Adrenal gland (tissue), 12 donors: ENCODE data around the gene EDAR. TPM values are rescaled to one million over a fixed set of nuclear protein-coding genes. Genes with fewer than 3 reads are reported as not detected.

Experiments used
- DNase-seq, 7 donors: peaks; one replicate each; pipeline ENCODE4 v3.0.0-alpha.2; 2019 to 2020
- H3K27ac ChIP-seq, 5 donors: fragments of 200-600 bp; sonication (generic) in 4 of 5; 1 replicate in 3 of 5; 2 replicates in 2 of 5; pipeline versions ENCODE4 v1.5.1 to v1.8.0; 2016 to 2020; ENCODE audit warnings: mild to moderate bottlenecking in 1 of 5
- H3K27me3 ChIP-seq: fragments of 200-600 bp; 2 replicates; pipeline ENCODE4 v1.8.0; 2021
- H3K36me3 ChIP-seq, 2 donors: fragments of 200-600 bp; replicated peaks in 1 of 2; 1 replicate in 1 of 2; 2 replicates in 1 of 2; pipeline versions ENCODE4 v1.5.1 to v1.8.0; 2018 to 2022
- H3K4me1 ChIP-seq, 2 donors: fragments of 200-600 bp; replicated peaks in 1 of 2; 1 replicate in 1 of 2; 2 replicates in 1 of 2; pipeline versions ENCODE4 v1.5.1 to v1.8.0; 2018 to 2021
- H3K4me3 ChIP-seq, 4 donors: fragments of 200-600 bp; sonication (generic) in 3 of 4; one replicate each; pipeline ENCODE4 v1.5.1; 2016 to 2018
- H3K9me3 ChIP-seq, 3 donors: fragments of 200-600 bp; sonication (generic) in 1 of 3; replicated peaks in 1 of 3; 1 replicate in 2 of 3; 2 replicates in 1 of 3; pipeline versions ENCODE4 v1.5.1 to v1.8.0; 2016 to 2021
- POLR2A ChIP-seq, 2 donors: fragments of 450-650 bp; IDR thresholded peaks; one replicate each; pipeline ENCODE4 v1.6.1; 2017; ENCODE audit warnings: antibody characterized with exemption in 2 of 2, mild to moderate bottlenecking in 2 of 2, moderate library complexity in 1 of 2
- WGBS, 4 donors: extraction: QIAGEN DNeasy Blood & Tissue Kit in 2 of 4; methylation state at CpG; one replicate each; pipeline versions ENCODE4 v1.1.5 to v1.1.7; 2013 to 2017; 5-methylcytosine and 5-hydroxymethylcytosine counted together
- intact Hi-C, 2 donors: fragments of 100-400 bp; cut with DNase I; formaldehyde crosslinking; loops; one replicate each; pipeline versions ENCODE4 v1.14.1 to v1.15.0; 2022 to 2023
- polyA plus RNA-seq, 3 donors: library from polyadenylated mRNA; stranded (reverse); fragments of 200-250 nt in 2 of 3; fragments of 350-450 nt in 1 of 3; fragmentation: Illumina TruSeq in 1 of 3; extraction: RNeasy Lipid Tissue Mini Kit (QIAGEN cat#74804) in 1 of 3; gene quantifications; one replicate each; pipeline ENCODE4 v1.2.3, GENCODE V29; 2013 to 2014
- total RNA-seq, 9 donors: library from RNA; depleted of rRNA in 4 of 9; stranded (reverse); fragments of >200 nt in 4 of 9; fragments of 120-200 nt in 1 of 9; fragmentation: NEBNext Ultra II Directional in 1 of 9; extraction: Animal tissue kit (Norgen Biotek cat#: 25700) in 1 of 9; gene quantifications; one replicate each; pipeline versions ENCODE4 v1.1.0 to v1.2.4, GENCODE V29; 2013 to 2023
- TF ChIP-seq, protein P1 (sequence below), 6 experiments: fragments of 450-650 bp in 4 of 6; fragments of 200-600 bp in 2 of 6; sonication (generic) in 1 of 6; IDR thresholded peaks; 1 replicate in 5 of 6; 2 replicates in 1 of 6; pipeline versions ENCODE4 v1.5.1 to v1.8.0; 2016 to 2021; ENCODE audit warnings: antibody characterized with exemption in 6 of 6, mild to moderate bottlenecking in 2 of 6, moderate library complexity in 1 of 6
- donor health status: healthy with polysubstance abuse.
- donor health status: Bipolar disorder and iron deficiency.
- donor health status: DM: yes; HTN: yes; CAD: no.
- donor health status: DM: no; HTN: no; CAD: no.
- donor health status: DM: no; HTN: no; CAD: no.
- donor health status: DM: yes; HTN: yes; CAD: no.

The EDAR gene
- total and polyA plus RNA-seq, 12 donors, result not detected

DNA sequence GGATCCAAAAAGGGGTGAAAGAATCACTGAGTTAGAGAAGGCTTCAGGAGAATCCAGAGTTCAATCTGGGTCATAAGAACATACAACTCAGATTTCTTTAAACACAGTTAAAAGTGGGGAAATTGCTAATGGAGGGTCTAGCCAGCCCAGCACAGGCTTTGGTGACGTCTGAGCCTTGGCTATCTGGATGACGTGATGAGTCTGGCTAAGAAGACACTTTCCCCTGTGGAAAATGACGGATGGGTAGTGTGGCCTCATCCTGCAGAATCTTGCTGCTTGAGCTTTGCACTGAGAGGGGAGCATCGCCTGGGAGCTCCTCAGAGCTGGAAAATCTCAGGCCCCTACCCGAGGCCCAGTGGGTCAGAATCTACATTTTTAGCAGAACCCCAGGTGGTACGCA lies 19.2 kb downstream of the EDAR start:
- Histone ChIP-seq H3K27me3 (no peaks in the 10 kb centered on the region), H3K27ac (no peak overlapping the region), H3K9me3 (no peaks in the 10 kb centered on the region), H3K4me1 (no peaks in the 10 kb centered on the region), H3K36me3 (no peaks in the 10 kb centered on the region), H3K4me3 (no peak overlapping the region)
- intact Hi-C loops, result no loop called here
- no peak for DNase-seq
- TF ChIP-seq, protein P1, sequence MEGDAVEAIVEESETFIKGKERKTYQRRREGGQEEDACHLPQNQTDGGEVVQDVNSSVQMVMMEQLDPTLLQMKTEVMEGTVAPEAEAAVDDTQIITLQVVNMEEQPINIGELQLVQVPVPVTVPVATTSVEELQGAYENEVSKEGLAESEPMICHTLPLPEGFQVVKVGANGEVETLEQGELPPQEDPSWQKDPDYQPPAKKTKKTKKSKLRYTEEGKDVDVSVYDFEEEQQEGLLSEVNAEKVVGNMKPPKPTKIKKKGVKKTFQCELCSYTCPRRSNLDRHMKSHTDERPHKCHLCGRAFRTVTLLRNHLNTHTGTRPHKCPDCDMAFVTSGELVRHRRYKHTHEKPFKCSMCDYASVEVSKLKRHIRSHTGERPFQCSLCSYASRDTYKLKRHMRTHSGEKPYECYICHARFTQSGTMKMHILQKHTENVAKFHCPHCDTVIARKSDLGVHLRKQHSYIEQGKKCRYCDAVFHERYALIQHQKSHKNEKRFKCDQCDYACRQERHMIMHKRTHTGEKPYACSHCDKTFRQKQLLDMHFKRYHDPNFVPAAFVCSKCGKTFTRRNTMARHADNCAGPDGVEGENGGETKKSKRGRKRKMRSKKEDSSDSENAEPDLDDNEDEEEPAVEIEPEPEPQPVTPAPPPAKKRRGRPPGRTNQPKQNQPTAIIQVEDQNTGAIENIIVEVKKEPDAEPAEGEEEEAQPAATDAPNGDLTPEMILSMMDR (IDR thresholded peaks at IDR 0.05), result no peak
- no peak for TF ChIP-seq POLR2A (IDR thresholded peaks at IDR 0.05)
- 72 to 90% (median 82%) methylated on average over 6 of the region's 6 CpGs for WGBS, 4 donors

DNA sequence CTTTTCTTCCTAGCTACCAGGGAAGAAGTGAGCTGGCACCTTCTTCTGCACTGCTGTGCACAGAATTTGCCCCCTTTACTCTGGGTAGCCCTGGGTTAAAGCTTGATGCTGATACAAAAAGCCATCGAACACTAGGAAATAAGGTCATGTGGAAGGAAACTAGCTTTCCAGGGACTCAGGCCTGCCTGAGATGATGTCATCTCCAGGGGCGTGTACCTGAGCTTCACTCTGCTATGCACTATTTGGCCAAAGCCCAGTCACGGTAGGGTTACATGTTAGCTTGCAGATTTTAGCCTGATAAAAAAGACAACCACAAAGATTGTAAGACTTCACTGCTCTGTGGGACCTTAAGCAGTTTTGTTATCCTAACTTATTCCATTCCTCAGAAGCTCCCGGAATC lies 20.4 kb downstream of the EDAR start:
- Histone ChIP-seq H3K27me3 (no peaks in the 10 kb centered on the region), H3K36me3 (no peaks in the 10 kb centered on the region), H3K27ac (no peak overlapping the region), H3K4me1 (no peaks in the 10 kb centered on the region), H3K4me3 (no peak overlapping the region), H3K9me3 (no peaks in the 10 kb centered on the region)
- DNase-seq, result no peak
- WGBS, 4 donors, result 46 to 58% (median 47%) methylated on average over 4 of the region's 4 CpGs
- no peak for TF ChIP-seq POLR2A (IDR thresholded peaks at IDR 0.05)
- TF ChIP-seq, protein P1 (IDR thresholded peaks at IDR 0.05), result no peak
- intact Hi-C loops, result no loop called here

DNA sequence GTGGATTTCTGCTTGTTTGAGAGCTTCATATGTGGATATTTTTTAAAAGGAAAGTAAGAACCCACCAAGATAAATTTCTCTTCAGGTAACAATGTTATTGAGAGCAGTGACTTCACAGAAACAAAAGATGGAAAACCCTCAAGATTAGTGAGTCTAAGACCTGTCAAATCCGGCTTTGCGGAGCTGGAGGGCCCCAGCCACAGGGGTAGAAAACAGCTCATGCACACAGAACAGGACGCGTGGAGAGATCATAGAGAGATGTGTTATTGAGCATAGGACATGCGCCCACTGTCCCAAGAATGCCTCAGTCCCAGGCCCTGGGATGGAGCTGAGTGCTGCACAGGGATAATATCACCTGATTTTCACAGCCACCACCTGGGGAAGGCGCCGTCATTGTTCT lies 21.3 kb downstream of the EDAR start:
- intact Hi-C loops, result no loop called here
- WGBS, 4 donors, result 72 to 82% (median 76%) methylated on average over 7 of the region's 7 CpGs
- H3K27me3 ChIP-seq, result no peaks in the 10 kb centered on the region
- H3K36me3 ChIP-seq, result no peaks in the 10 kb centered on the region
- H3K4me1 ChIP-seq, result no peaks in the 10 kb centered on the region
- TF ChIP-seq POLR2A (IDR thresholded peaks at IDR 0.05), result no peak
- TF ChIP-seq, protein P1 (IDR thresholded peaks at IDR 0.05), result no peak
- H3K27ac ChIP-seq, result no peak overlapping the region
- H3K9me3 ChIP-seq, result no peaks in the 10 kb centered on the region
- no peak overlapping the region for H3K4me3 ChIP-seq
- DNase-seq, result no peak

DNA sequence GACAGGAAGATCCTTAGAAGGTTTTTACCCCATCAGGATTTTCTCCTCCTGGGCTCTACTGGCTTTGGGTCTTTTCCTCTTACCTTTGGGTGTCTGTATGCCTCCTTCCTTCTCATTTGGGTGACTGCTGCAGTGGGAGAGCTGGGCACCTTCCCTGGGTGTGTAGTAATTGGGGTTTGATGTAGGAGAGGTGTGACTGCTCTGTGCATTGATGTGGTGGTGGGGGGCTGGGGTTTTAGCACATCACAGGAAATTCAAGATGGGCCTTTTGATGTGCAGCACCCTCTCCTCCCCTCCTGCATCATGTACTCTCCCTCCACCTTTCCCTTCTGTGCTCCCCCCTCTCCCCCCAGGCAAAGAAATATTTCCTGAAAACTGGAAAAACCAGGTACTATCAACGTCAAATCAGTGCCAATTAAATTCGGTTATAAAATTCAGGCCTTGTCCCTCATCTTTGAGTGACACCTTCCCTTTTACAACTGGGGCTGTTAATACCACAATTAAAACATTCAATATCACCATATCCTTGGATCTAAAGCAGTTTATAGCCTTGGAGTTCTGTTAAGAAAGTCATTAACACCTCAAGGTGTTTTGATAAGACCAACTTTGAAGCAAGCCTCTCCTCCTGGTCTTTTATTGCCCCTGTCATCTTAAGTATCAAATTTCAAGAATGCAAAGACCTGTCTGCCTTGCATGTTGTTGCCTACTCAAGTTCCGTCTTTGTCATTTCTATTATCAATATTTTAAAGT lies 23.3 kb downstream of the EDAR start:
- TF ChIP-seq POLR2A (IDR thresholded peaks at IDR 0.05), result no peak
- TF ChIP-seq, protein P1 (IDR thresholded peaks at IDR 0.05), result no peak
- H3K9me3 ChIP-seq, result no peaks in the 10 kb centered on the region
- no peaks in the 10 kb centered on the region for H3K27me3 ChIP-seq
- intact Hi-C loops, result no loop called here
- no peak overlapping the region for H3K27ac ChIP-seq
- H3K4me3 ChIP-seq, result no peak overlapping the region
- H3K4me1 ChIP-seq, result no peaks in the 10 kb centered on the region
- DNase-seq, result no peak
- WGBS, 4 donors, result 75 to 84% (median 82%) methylated on average over 3 of the region's 3 CpGs
- no peaks in the 10 kb centered on the region for H3K36me3 ChIP-seq
